Measurements from ENCODE around the gene GRAMD2A.
A peak's percentile ranks its signal among the peaks of the same experiment; 100 is the strongest.

GRAMD2A gene

DNA sequence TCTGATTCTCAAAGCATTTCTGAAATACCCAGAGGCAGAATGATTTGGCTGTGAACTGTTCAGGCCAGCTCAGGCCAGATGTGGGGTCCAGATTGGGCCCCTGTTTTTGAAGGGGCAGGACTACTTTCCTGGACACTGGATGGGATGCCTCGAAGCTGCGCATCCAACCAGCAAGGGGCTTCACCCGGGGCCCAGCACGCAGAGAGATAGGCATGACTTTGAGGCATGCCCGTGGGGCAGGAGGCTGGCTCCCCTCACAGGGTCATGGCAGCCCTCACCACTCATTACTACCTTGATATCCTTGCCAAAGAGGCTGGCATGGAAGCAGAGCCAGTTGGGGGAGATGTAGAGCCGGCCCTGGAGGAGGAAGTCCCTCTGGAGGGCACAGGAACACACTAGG lies 30.1 kb downstream of the GRAMD2A start:
- Histone ChIP-seq H3K9me3 (ENCODE audit: control insufficient read depth, insufficient read depth, low read depth, low read length) (no peaks in the 10 kb centered on the region), H3K4me3 (ENCODE audit: low read depth, low read length) (no peak overlapping the region), H3K4me1 (ENCODE audit: control insufficient read depth, insufficient read depth, low read length) (peaks cover 3% of the 10 kb centered on the region; the same call in 1 of the 2 replicates), H3K36me3 (ENCODE audit: control insufficient read depth in 2 of 2, insufficient read depth in 1 of 2, low read length in 2 of 2) (no peaks in the 10 kb centered on the region), H3K27ac (ENCODE audit: extremely low read depth, low read depth, low read length) (no peak overlapping the region)
- ChIA-PET POLR2A (no interaction called here), CTCF (interaction anchor here (1.1 to 5.1 kb wide), 2 partner anchors 11 to 415 kb away, joined by 4 to 30 read pairs; no protein-coding TSS in a partner anchor)
- TF ChIP-seq HOXC10 (CRISPR knock-in tag; IDR thresholded peaks at IDR 0.05): no peak
- TF ChIP-seq ZNF19 (tag by site-specific recombination; IDR thresholded peaks at IDR 0.05; ENCODE audit: low read depth): no peak
- no peak for TF ChIP-seq ZNF776 (tag by site-specific recombination; IDR thresholded peaks at IDR 0.05; ENCODE audit: borderline replicate concordance)

DNA sequence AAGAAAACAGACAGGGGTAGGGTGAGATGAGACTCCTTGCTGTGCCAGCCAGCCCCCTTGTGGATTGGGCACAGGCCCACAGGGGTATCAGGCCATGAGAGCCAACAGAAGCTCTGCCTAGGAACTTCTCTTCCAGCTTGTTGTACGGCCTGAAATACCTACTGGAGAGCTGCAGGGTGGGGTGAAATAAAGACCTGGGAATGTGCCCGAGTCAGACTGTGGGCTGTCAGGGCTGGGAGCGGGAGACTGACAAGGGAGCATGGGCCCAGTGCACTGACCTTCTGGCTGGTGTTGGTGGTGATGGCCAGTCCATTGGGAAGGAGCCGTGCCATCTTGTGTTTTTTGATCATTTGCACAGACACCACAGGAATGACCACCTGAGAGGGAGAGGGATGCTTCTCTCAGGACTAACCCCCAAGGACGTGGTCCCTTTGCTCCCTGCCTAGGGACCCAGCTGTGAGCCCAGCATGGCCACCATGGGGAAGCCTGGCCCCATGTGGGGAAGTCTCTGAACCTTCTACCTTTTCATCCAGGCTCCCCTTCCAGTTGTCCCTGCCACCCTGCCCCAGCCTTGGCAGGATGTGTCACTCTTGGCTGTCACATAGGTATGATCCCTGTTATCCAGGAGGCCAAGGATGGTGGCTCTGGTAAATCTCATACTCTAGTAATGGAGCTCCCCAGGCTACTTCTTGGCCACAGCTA lies 30.7 kb downstream of the GRAMD2A start:
- H3K9me3 ChIP-seq (ENCODE audit: control insufficient read depth, insufficient read depth, low read depth, low read length): no peaks in the 10 kb centered on the region
- no peaks in the 10 kb centered on the region for H3K36me3 ChIP-seq (ENCODE audit: control insufficient read depth in 2 of 2, insufficient read depth in 1 of 2, low read length in 2 of 2)
- peak; percentile 59 for TF ChIP-seq ZIC2 (tag by site-specific recombination; IDR thresholded peaks at IDR 0.05)
- no peak for TF ChIP-seq ZFP3 (tag by site-specific recombination; IDR thresholded peaks at IDR 0.05; ENCODE audit: low read depth)
- H3K27ac ChIP-seq (ENCODE audit: extremely low read depth, low read depth, low read length): no peak overlapping the region
- ChIA-PET CTCF (interaction anchor here (0.6 to 5.1 kb wide), 3 partner anchors 11 to 415 kb away, joined by 3 to 30 read pairs (median 4); no protein-coding TSS in a partner anchor), POLR2A (no interaction called here)
- H3K4me1 ChIP-seq (ENCODE audit: control insufficient read depth, insufficient read depth, low read length): peaks cover 3% of the 10 kb centered on the region; the same call in 1 of the 2 replicates
- H3K4me3 ChIP-seq (ENCODE audit: low read depth, low read length): no peak overlapping the region

DNA sequence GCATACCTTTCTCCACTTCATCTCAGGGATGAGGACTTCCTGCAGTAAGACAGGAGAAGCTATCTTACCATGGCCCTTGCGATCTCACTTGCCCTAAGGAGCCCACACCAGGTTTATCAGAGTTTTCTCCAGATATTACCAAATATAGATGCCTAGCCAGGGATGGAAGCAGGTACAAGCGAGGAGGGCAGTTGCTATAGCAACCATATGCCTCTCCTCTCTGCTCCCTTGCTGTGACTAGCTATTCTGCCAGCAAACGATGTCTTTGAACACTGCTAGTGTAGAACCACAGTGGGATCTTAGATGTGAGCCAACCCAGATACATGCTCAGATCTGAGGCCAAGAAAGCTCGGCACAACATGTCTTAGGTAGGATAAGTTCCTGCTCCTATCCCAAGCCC lies 33.9 kb downstream of the GRAMD2A start:
- ChIA-PET CTCF (interaction anchor here (0.6 to 5.1 kb wide), 8 partner anchors 8 to 434 kb away, joined by 3 to 30 read pairs (median 4); no protein-coding TSS in a partner anchor), POLR2A (interaction anchor here (1.6 kb wide), 1 partner anchor 66 kb away, joined by 5 read pairs; no protein-coding TSS in a partner anchor)
- Histone ChIP-seq H3K36me3 (ENCODE audit: control insufficient read depth in 2 of 2, insufficient read depth in 1 of 2, low read length in 2 of 2) (no peaks in the 10 kb centered on the region), H3K27ac (ENCODE audit: extremely low read depth, low read depth, low read length) (no peak overlapping the region), H3K4me3 (ENCODE audit: low read depth, low read length) (no peak overlapping the region), H3K9me3 (ENCODE audit: control insufficient read depth, insufficient read depth, low read depth, low read length) (no peaks in the 10 kb centered on the region), H3K4me1 (ENCODE audit: control insufficient read depth, insufficient read depth, low read length) (peaks cover 3% of the 10 kb centered on the region; the same call in 1 of the 2 replicates)
- no peak for TF ChIP-seq ZSCAN5A (tag by site-specific recombination; IDR thresholded peaks at IDR 0.05)
- TF ChIP-seq, protein P1, sequence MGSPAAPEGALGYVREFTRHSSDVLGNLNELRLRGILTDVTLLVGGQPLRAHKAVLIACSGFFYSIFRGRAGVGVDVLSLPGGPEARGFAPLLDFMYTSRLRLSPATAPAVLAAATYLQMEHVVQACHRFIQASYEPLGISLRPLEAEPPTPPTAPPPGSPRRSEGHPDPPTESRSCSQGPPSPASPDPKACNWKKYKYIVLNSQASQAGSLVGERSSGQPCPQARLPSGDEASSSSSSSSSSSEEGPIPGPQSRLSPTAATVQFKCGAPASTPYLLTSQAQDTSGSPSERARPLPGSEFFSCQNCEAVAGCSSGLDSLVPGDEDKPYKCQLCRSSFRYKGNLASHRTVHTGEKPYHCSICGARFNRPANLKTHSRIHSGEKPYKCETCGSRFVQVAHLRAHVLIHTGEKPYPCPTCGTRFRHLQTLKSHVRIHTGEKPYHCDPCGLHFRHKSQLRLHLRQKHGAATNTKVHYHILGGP (tag by site-specific recombination; IDR thresholded peaks at IDR 0.05): no peak
- TF ChIP-seq, protein P2, sequence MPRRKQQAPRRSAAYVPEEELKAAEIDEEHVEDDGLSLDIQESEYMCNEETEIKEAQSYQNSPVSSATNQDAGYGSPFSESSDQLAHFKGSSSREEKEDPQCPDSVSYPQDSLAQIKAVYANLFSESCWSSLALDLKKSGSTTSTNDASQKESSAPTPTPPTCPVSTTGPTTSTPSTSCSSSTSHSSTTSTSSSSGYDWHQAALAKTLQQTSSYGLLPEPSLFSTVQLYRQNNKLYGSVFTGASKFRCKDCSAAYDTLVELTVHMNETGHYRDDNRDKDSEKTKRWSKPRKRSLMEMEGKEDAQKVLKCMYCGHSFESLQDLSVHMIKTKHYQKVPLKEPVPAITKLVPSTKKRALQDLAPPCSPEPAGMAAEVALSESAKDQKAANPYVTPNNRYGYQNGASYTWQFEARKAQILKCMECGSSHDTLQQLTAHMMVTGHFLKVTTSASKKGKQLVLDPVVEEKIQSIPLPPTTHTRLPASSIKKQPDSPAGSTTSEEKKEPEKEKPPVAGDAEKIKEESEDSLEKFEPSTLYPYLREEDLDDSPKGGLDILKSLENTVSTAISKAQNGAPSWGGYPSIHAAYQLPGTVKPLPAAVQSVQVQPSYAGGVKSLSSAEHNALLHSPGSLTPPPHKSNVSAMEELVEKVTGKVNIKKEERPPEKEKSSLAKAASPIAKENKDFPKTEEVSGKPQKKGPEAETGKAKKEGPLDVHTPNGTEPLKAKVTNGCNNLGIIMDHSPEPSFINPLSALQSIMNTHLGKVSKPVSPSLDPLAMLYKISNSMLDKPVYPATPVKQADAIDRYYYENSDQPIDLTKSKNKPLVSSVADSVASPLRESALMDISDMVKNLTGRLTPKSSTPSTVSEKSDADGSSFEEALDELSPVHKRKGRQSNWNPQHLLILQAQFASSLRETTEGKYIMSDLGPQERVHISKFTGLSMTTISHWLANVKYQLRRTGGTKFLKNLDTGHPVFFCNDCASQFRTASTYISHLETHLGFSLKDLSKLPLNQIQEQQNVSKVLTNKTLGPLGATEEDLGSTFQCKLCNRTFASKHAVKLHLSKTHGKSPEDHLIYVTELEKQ (tag by site-specific recombination; IDR thresholded peaks at IDR 0.05; ENCODE audit: borderline replicate concordance): no peak
- TF ChIP-seq KLF7 (tag by site-specific recombination; IDR thresholded peaks at IDR 0.05; ENCODE audit: borderline replicate concordance): no peak
- TF ChIP-seq GLIS1 (tag by site-specific recombination; IDR thresholded peaks at IDR 0.05): no peak
- no peak for TF ChIP-seq KLF9 (tag by site-specific recombination; IDR thresholded peaks at IDR 0.05; ENCODE audit: low read depth)
- no peak for TF ChIP-seq ZNF266 (tag by site-specific recombination; IDR thresholded peaks at IDR 0.05; ENCODE audit: low read depth)
- no peak for TF ChIP-seq ZNF561 (tag by site-specific recombination; IDR thresholded peaks at IDR 0.05; ENCODE audit: borderline replicate concordance)
- TF ChIP-seq ZNF138 (tag by site-specific recombination; IDR thresholded peaks at IDR 0.05; ENCODE audit: borderline replicate concordance): no peak
- TF ChIP-seq ZNF530 (tag by site-specific recombination; IDR thresholded peaks at IDR 0.05; ENCODE audit: low read depth): no peak
- TF ChIP-seq GLI4 (tag by site-specific recombination; IDR thresholded peaks at IDR 0.05): no peak
- TF ChIP-seq, protein P3, sequence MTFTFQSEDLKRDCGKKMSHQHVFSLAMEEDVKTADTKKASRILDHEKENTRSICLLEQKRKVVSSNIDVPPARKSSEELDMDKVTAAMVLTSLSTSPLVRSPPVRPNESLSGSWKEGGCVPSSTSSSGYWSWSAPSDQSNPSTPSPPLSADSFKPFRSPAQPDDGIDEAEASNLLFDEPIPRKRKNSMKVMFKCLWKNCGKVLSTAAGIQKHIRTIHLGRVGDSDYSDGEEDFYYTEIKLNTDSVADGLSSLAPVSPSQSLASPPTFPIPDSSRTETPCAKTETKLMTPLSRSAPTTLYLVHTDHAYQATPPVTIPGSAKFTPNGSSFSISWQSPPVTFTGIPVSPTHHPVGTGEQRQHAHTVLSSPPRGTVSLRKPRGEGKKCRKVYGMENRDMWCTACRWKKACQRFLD (tag by site-specific recombination; IDR thresholded peaks at IDR 0.05): no peak
- TF ChIP-seq ZEB2 (tag by site-specific recombination; IDR thresholded peaks at IDR 0.05): no peak
- TF ChIP-seq ZNF148 (tag by site-specific recombination; IDR thresholded peaks at IDR 0.05; ENCODE audit: borderline replicate concordance): no peak
- TF ChIP-seq ZNF350 (tag by site-specific recombination; IDR thresholded peaks at IDR 0.05): no peak

Data from HEK293 (cell line).